Mesothelial cell of epicardium (in vitro differentiated cells): Measurements from ENCODE around the gene DDX19B. TPM values are rescaled to one million over a fixed set of nuclear protein-coding genes. Genes with fewer than 3 reads are reported as not detected.
"Not testable (repeated sequence)": the region's sequence is repeated elsewhere in the genome, so short reads cannot be mapped to it uniquely, and the experiment has no call there.

Experiments
- DNase-seq, 2 experiments: peaks; one replicate each; pipeline ENCODE4 v3.0.0; 2021; ENCODE audit warnings: low spot score in 2 of 2; ENCODE audit not compliant: unreplicated experiment in 2 of 2
- H3K27ac Mint-ChIP-seq: 2 replicates; pipeline ENCODE4 v1.8.0; 2021; ENCODE audit warnings: mixed read lengths
- H3K27me3 Mint-ChIP-seq: 2 replicates; pipeline ENCODE4 v1.8.0; 2021; ENCODE audit warnings: low read depth, mixed read lengths
- H3K36me3 Mint-ChIP-seq: 2 replicates; pipeline ENCODE4 v1.8.0; 2021; ENCODE audit warnings: mixed read lengths
- H3K4me1 Mint-ChIP-seq: 2 replicates; pipeline ENCODE4 v1.8.0; 2021; ENCODE audit warnings: mixed read lengths
- H3K4me3 Mint-ChIP-seq: 2 replicates; pipeline ENCODE4 v1.8.0; 2021; ENCODE audit warnings: mild to moderate bottlenecking, moderate library complexity, mixed read lengths
- H3K9me3 Mint-ChIP-seq: 2 replicates; pipeline ENCODE4 v1.8.0; 2021; ENCODE audit warnings: mixed read lengths
- CTCF ChIP-seq: fragments of 200-600 bp; sonication (generic); IDR thresholded peaks from one replicate; pipeline ENCODE4 v1.5.0; 2021; ENCODE audit warnings: antibody characterized with exemption; ENCODE audit not compliant: unreplicated experiment
- total RNA-seq: library from RNA; stranded (reverse); gene quantifications from 3 replicates; pipeline ENCODE4 v1.2.1, GENCODE V29; 2021

Gene DDX19B
- total RNA-seq = 29.7 to 31.2 TPM (median 30.9 TPM) in 3 replicates

GRCh38 chr16:70298988-70299938 lies at the start of gene DDX19B:
Gene DDX19B, plus strand, starts transcription at chr16:70299186. Its CDS starts 112 bp downstream, at chr16:70299298.
- H3K9me3 Mint-ChIP-seq = peaks cover 18% of the 10 kb centered on the region
- H3K4me3 Mint-ChIP-seq = peak within 1 kb of the TSS; percentile 92
- DNase-seq = peak; percentile 36 to 62
- no peaks in the 10 kb centered on the region for H3K27me3 Mint-ChIP-seq
- peaks cover 23% of the 10 kb centered on the region for H3K36me3 Mint-ChIP-seq
- H3K27ac Mint-ChIP-seq = peak within 1 kb of the TSS; percentile 96
- no peak for TF ChIP-seq CTCF
- H3K4me1 Mint-ChIP-seq = peaks cover 15% of the 10 kb centered on the region

DNA sequence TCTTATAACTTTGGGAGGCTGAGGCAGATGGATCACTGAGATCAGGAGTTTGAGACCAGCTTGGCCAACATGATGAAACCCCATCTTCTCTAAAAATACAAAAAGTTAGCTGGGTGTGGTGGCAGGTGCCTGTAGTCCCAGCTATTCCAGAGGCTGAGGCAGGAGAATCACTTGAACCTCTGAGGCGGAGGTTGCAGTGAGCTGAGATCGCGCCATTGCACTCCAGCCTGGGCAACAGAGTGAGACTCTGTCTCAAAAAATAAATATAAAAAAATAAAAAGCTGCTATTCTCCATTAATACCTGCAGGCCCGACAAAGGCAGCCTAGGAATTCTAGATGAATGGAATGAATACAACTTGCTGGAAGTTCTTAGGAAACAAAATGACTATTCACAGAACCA lies 49.3 kb upstream of the DDX19B start:
- H3K9me3 Mint-ChIP-seq, H3K4me1 Mint-ChIP-seq, DNase-seq, H3K36me3 Mint-ChIP-seq, H3K27me3 Mint-ChIP-seq: not testable (repeated sequence)
- H3K4me3 Mint-ChIP-seq = peak overlapping the region; percentile 36
- H3K27ac Mint-ChIP-seq = peak overlapping the region; percentile 27

DNA sequence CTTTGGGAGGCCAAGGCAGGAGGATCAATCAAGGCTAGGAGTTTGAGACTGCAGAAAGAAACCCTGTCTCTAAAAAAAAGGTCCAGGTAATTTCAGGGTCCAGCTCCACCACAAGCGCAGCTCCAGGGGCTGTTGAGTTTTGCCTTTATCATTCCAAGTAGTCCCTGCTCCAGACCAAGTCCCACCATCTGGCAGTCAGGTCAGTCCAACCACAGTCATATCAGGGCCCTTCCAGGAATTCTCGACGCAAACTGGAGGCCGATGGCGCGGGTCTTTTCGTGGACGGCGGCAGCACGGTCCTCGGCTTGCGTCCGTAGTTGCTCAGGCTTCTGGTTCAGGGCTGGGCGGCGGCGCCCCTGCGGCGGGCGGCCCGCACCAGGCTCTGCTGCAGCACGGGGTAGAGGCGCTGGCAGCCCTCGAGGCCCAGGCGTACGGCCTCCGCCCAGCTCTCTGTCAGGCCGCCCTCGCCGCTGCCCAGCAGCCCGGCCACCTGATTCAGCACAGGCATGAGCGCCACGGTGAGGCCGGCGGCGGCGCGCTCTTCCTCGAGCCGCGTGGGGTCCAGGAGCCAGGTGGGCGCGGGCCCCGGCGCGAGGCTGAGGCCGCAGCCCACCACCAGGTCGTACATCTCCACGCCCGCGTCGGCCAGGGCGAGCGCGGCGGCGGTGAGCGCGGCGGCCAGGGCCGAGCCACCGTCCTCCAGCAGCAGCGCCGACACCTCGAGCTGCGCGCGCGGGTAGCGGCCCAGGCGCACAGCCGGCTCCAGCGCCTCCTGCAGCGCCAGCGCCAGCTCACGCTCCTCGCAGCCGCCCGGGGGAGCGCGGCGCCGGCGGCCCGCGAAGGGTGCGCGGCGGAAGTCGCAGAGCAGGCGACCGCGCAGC lies 48.0 kb upstream of the DDX19B start:
- no peaks in the 10 kb centered on the region for H3K9me3 Mint-ChIP-seq
- no peaks in the 10 kb centered on the region for H3K27me3 Mint-ChIP-seq
- peak overlapping the region; percentile 73 for H3K4me3 Mint-ChIP-seq
- TF ChIP-seq CTCF = no peak
- peak overlapping the region; percentile 77 for H3K27ac Mint-ChIP-seq
- DNase-seq = peak in 1 of 2 experiments; percentile 71
- peaks cover 14% of the 10 kb centered on the region for H3K36me3 Mint-ChIP-seq
- peaks cover 10% of the 10 kb centered on the region for H3K4me1 Mint-ChIP-seq

DNA sequence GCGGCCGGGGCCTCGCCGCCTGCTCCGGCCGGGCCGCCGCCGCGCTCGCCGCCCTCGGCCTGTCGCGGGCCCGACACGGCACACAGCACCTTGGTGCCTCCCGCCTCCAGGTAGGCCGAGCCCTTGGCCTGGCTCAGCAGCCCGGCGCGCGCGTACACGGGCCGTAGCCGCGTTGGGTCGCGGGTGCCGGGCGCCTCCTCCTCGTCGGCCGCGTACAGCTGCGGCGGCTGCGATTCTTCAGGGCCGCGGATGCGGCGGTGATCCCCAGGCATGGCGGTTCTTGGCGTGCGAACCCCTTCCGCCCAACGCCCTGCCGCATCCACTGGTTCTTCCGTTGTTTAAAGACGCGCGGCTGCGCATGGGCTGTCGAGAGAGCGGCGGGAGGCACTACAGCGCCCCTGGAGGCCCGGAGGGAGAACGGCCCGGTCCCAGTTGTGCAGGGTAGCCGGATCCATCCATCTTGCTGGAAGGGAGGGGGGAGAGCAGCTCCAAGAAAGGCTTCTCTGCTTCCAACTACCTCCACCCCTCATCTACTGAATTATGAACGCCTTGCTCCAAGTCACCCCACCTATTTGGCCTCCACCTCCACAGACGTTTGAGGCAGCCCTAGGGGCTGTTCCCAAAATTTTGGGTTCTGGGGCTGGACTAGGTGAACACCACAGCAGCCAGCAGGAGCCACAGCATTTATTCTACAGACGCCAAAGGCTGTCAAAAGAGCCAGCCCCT lies 47.2 kb upstream of the DDX19B start, which contains the start of gene EXOSC6:
Gene EXOSC6 (minus strand): TSS at position 312 of the 726 bp plus-strand sequence. CDS start 40 bp downstream, at position 272.
- peak; percentile 76 for TF ChIP-seq CTCF
- Mint-ChIP-seq H3K4me1 (peaks cover 10% of the 10 kb centered on the region), H3K36me3 (peaks cover 14% of the 10 kb centered on the region), H3K9me3 (no peaks in the 10 kb centered on the region), H3K27ac (peak within 1 kb of the TSS; percentile 93), H3K27me3 (no peaks in the 10 kb centered on the region), H3K4me3 (peak within 1 kb of the TSS; percentile 84)
- peak; percentile 85 to 93 for DNase-seq

DNA sequence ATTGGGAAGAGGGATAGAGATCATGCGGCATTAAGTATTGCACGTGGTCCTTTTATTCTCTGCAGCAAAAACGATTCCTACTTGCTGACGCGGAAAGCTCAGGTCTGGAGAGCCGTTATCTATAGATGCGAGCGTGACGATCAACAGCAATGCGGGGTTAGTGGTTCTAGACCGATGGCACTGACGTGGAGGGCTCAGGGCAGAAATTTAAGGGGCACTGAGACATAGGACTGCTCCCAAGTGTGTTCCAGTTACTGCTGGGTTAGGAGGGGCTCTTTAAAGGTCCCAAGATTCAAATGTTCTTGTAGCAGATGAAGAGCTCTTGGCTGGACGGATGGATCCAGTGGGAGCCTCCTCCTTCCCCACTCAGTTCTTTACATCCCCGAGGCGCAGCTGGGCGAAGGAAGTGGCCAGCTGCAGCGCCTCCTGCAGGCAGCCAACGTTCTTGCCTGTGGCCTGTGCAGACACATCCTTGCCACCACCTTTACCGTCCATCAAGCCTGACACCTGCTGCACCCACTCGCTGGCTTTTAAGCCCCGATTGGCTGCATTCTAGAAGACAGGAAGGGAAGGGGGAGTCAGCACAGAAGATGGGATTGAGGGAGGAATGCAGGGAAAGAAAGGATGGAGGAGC lies 46.5 kb upstream of the DDX19B start:
- Mint-ChIP-seq H3K27me3 (no peaks in the 10 kb centered on the region), H3K4me1 (peaks cover 10% of the 10 kb centered on the region), H3K9me3 (no peaks in the 10 kb centered on the region), H3K36me3 (peaks cover 14% of the 10 kb centered on the region), H3K27ac (peak overlapping the region; percentile 93), H3K4me3 (peak overlapping the region; percentile 84)
- no peak for DNase-seq
- TF ChIP-seq CTCF = peak; percentile 9
